Neural cell (in vitro differentiated cells): ENCODE data around the gene SLC25A18. TPM values are rescaled to one million over a fixed set of nuclear protein-coding genes. Genes with fewer than 3 reads are reported as not detected.

Experiments
- H2AFZ ChIP-seq: fragments of 200-600, 300-800 bp; sonication (generic), shearing (Covaris generic); 2 replicates; pipeline ENCODE4 v1.6.0; 2014; ENCODE audit warnings: low read depth, mild to moderate bottlenecking, antibody characterized with exemption, low read length, moderate library complexity
- H3F3A ChIP-seq: fragments of 200-600 bp; shearing (Covaris generic); 2 replicates; pipeline ENCODE4 v1.6.1; 2016; ENCODE audit warnings: mild to moderate bottlenecking, moderate library complexity, mixed read lengths, antibody characterized with exemption, low read length; ENCODE audit not compliant: insufficient read depth, poor library complexity, severe bottlenecking
- H3K27ac ChIP-seq: fragments of 200-600, 300-800 bp; sonication (generic), shearing (Covaris generic); 2 replicates; pipeline ENCODE4 v1.5.1; 2014; ENCODE audit warnings: mild to moderate bottlenecking, low read length, moderate library complexity
- H3K27me3 ChIP-seq: fragments of 300-800, 200-600 bp; sonication (generic), shearing (Covaris generic); 2 replicates; pipeline ENCODE4 v1.6.0; 2014; ENCODE audit warnings: mild to moderate bottlenecking, low read depth, low read length, moderate library complexity; ENCODE audit not compliant: insufficient read depth
- H3K36me3 ChIP-seq: fragments of 300-800, 200-600 bp; sonication (generic), shearing (Covaris generic); 2 replicates; pipeline ENCODE4 v1.5.1; 2014; ENCODE audit warnings: mild to moderate bottlenecking, antibody characterized with exemption, low read length, moderate library complexity; ENCODE audit not compliant: insufficient read depth
- H3K4me2 ChIP-seq: fragments of 300-800, 200-600 bp; sonication (generic), shearing (Covaris generic); 2 replicates; pipeline ENCODE4 v1.6.0; 2014; ENCODE audit warnings: mild to moderate bottlenecking, low read length
- H3K4me3 ChIP-seq: fragments of 300-800, 200-600 bp; sonication (generic), shearing (Covaris generic); 2 replicates; pipeline ENCODE4 v1.5.1; 2014; ENCODE audit warnings: mild to moderate bottlenecking, low read length, moderate library complexity
- H3K79me2 ChIP-seq: fragments of 200-600 bp; shearing (Covaris generic); replicated peaks from 2 replicates; pipeline ENCODE4 v1.6.0; 2014; ENCODE audit warnings: mild to moderate bottlenecking, low read length, moderate library complexity; ENCODE audit not compliant: insufficient read depth
- H3K9ac ChIP-seq: fragments of 300-800, 200-600 bp; sonication (generic), shearing (Covaris generic); 2 replicates; pipeline ENCODE4 v1.6.1; 2016; ENCODE audit warnings: mild to moderate bottlenecking, low read length, mixed read lengths
- H3K9me2 ChIP-seq: fragments of 200-600 bp; shearing (Covaris generic); 2 replicates; pipeline ENCODE4 v1.6.1; 2016; ENCODE audit warnings: mild to moderate bottlenecking, low read length, mixed read lengths; ENCODE audit not compliant: insufficient read depth
- H3K9me3 ChIP-seq: fragments of 200-600, 300-800 bp; sonication (generic), shearing (Covaris generic); 2 replicates; pipeline ENCODE4 v1.6.1; 2016; ENCODE audit warnings: mild to moderate bottlenecking, mixed run types, low read length, moderate library complexity, mixed read lengths
- H4K20me1 ChIP-seq: fragments of 200-600 bp; shearing (Covaris generic); 2 replicates; pipeline ENCODE4 v1.6.1; 2016; ENCODE audit warnings: mild to moderate bottlenecking, mixed run types; ENCODE audit not compliant: insufficient read depth
- EP300 ChIP-seq: fragments of 450-650 bp; conservative IDR thresholded peaks from 2 replicates; pipeline ENCODE4 v1.6.1; 2014; ENCODE audit warnings: antibody characterized with exemption, mild to moderate bottlenecking, moderate library complexity; ENCODE audit not compliant: poor library complexity, severe bottlenecking
- EZH2 ChIP-seq: fragments of 200-600, 300-800 bp; shearing (Covaris generic), sonication (generic); IDR thresholded peaks from 2 replicates; pipeline ENCODE4 v1.6.1; 2014; ENCODE audit warnings: antibody characterized with exemption, low read length, borderline replicate concordance, mild to moderate bottlenecking; ENCODE audit not compliant: insufficient read depth, poor library complexity, severe bottlenecking
- MXI1 ChIP-seq: fragments of 450-650 bp; conservative IDR thresholded peaks from 2 replicates; pipeline ENCODE4 v1.6.1; 2014; ENCODE audit warnings: antibody characterized with exemption, mild to moderate bottlenecking; ENCODE audit not compliant: poor library complexity, severe bottlenecking
- POLR2AphosphoS5 ChIP-seq: IDR thresholded peaks from 2 replicates; pipeline ENCODE4 v1.6.1; 2012
- RAD21 ChIP-seq: fragments of 450-650 bp; conservative IDR thresholded peaks from 2 replicates; pipeline ENCODE4 v1.6.1; 2014; ENCODE audit warnings: antibody characterized with exemption, mild to moderate bottlenecking, moderate library complexity
- SMC3 ChIP-seq: fragments of 450-650 bp; conservative IDR thresholded peaks from 2 replicates; pipeline ENCODE4 v1.6.1; 2014; ENCODE audit warnings: antibody characterized with exemption, mild to moderate bottlenecking, moderate library complexity; ENCODE audit not compliant: poor library complexity
- TAF1 ChIP-seq: IDR thresholded peaks from 2 replicates; pipeline ENCODE4 v1.6.1; 2012; ENCODE audit warnings: low read depth
- polyA plus RNA-seq: library from polyadenylated mRNA; depleted of rRNA; stranded (reverse); fragments of >200 nt; gene quantifications from 2 replicates; pipeline ENCODE4 v1.2.3, GENCODE V29; 2014
- TF ChIP-seq, protein P1 (sequence below): fragments of 450-650 bp; IDR thresholded peaks from 2 replicates; pipeline ENCODE4 v1.5.1; 2014; ENCODE audit warnings: antibody characterized with exemption, mild to moderate bottlenecking, moderate library complexity; ENCODE audit not compliant: poor library complexity, severe bottlenecking
- TF ChIP-seq, protein P2 (sequence below): IDR thresholded peaks from 2 replicates; pipeline ENCODE4 v1.6.1; 2012; ENCODE audit warnings: borderline replicate concordance

Gene SLC25A18
- polyA plus RNA-seq, 1 donor from 2014 or later: 0.28 TPM

DNA sequence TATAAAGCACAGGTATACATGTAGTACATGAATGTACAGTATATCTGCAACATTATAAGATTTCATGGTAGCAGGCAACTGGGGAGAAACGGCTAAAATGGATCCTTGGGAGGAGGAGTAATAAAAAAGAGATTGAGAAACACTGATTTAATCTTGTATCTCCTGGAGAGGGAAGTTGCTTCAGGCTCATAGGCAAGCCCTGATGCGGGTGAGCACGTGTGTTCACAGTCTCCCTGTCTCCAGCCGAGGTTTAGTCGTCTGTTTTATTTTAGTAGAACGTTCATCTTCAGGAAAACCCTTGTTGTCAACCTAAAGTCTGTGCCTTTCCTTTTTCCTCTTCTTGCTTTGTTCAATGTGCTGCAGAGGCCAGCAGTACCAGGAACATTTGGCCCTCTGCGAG lies 21.8 kb upstream of the SLC25A18 start:
- H3K9me3 ChIP-seq: no peaks in the 10 kb centered on the region
- no peaks in the 10 kb centered on the region for H3K79me2 ChIP-seq
- no peaks in the 10 kb centered on the region for H3F3A ChIP-seq
- no peak overlapping the region for H3K4me3 ChIP-seq
- no peak overlapping the region for H3K9ac ChIP-seq
- no peaks in the 10 kb centered on the region for H3K27me3 ChIP-seq
- TF ChIP-seq POLR2AphosphoS5: no peak
- TF ChIP-seq RAD21: no peak
- TF ChIP-seq, protein P1, sequence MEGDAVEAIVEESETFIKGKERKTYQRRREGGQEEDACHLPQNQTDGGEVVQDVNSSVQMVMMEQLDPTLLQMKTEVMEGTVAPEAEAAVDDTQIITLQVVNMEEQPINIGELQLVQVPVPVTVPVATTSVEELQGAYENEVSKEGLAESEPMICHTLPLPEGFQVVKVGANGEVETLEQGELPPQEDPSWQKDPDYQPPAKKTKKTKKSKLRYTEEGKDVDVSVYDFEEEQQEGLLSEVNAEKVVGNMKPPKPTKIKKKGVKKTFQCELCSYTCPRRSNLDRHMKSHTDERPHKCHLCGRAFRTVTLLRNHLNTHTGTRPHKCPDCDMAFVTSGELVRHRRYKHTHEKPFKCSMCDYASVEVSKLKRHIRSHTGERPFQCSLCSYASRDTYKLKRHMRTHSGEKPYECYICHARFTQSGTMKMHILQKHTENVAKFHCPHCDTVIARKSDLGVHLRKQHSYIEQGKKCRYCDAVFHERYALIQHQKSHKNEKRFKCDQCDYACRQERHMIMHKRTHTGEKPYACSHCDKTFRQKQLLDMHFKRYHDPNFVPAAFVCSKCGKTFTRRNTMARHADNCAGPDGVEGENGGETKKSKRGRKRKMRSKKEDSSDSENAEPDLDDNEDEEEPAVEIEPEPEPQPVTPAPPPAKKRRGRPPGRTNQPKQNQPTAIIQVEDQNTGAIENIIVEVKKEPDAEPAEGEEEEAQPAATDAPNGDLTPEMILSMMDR: no peak
- TF ChIP-seq MXI1: no peak
- TF ChIP-seq EZH2: no peak
- no peak for TF ChIP-seq TAF1
- TF ChIP-seq, protein P2, sequence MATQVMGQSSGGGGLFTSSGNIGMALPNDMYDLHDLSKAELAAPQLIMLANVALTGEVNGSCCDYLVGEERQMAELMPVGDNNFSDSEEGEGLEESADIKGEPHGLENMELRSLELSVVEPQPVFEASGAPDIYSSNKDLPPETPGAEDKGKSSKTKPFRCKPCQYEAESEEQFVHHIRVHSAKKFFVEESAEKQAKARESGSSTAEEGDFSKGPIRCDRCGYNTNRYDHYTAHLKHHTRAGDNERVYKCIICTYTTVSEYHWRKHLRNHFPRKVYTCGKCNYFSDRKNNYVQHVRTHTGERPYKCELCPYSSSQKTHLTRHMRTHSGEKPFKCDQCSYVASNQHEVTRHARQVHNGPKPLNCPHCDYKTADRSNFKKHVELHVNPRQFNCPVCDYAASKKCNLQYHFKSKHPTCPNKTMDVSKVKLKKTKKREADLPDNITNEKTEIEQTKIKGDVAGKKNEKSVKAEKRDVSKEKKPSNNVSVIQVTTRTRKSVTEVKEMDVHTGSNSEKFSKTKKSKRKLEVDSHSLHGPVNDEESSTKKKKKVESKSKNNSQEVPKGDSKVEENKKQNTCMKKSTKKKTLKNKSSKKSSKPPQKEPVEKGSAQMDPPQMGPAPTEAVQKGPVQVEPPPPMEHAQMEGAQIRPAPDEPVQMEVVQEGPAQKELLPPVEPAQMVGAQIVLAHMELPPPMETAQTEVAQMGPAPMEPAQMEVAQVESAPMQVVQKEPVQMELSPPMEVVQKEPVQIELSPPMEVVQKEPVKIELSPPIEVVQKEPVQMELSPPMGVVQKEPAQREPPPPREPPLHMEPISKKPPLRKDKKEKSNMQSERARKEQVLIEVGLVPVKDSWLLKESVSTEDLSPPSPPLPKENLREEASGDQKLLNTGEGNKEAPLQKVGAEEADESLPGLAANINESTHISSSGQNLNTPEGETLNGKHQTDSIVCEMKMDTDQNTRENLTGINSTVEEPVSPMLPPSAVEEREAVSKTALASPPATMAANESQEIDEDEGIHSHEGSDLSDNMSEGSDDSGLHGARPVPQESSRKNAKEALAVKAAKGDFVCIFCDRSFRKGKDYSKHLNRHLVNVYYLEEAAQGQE: no peak
- no peak for TF ChIP-seq SMC3
- no peak for TF ChIP-seq EP300
- H4K20me1 ChIP-seq: no peaks in the 10 kb centered on the region
- no peaks in the 10 kb centered on the region for H3K36me3 ChIP-seq
- H2AFZ ChIP-seq: no peak overlapping the region
- no peaks in the 10 kb centered on the region for H3K9me2 ChIP-seq
- H3K4me2 ChIP-seq: no peak overlapping the region
- no peak overlapping the region for H3K27ac ChIP-seq

GRCh38 chr22:17542452-17542851 lies 20.8 kb upstream of the SLC25A18 start:
- no peaks in the 10 kb centered on the region for H3K79me2 ChIP-seq
- no peak overlapping the region for H3K9ac ChIP-seq
- no peaks in the 10 kb centered on the region for H3K9me3 ChIP-seq
- H4K20me1 ChIP-seq: no peaks in the 10 kb centered on the region
- no peaks in the 10 kb centered on the region for H3K36me3 ChIP-seq
- no peak overlapping the region for H3K27ac ChIP-seq
- H3K27me3 ChIP-seq: no peaks in the 10 kb centered on the region
- no peaks in the 10 kb centered on the region for H3F3A ChIP-seq
- H3K4me3 ChIP-seq: no peak overlapping the region
- no peak overlapping the region for H2AFZ ChIP-seq
- no peak overlapping the region for H3K4me2 ChIP-seq
- H3K9me2 ChIP-seq: no peaks in the 10 kb centered on the region
- no peak for TF ChIP-seq POLR2AphosphoS5
